Skeletal muscle satellite cell (primary cell): Measurements from ENCODE around the gene NKAIN1.
"Not testable (repeated sequence)": the region's sequence is repeated elsewhere in the genome, so short reads cannot be mapped to it uniquely, and the experiment has no call there.

Experiments
- H3K27me3 ChIP-seq: 2 replicates; pipeline ENCODE4 v1.7.0; 2013; ENCODE audit warnings: low read length; ENCODE audit not compliant: control insufficient read depth, insufficient read depth
- H3K36me3 ChIP-seq: 2 replicates; pipeline ENCODE4 v1.7.0; 2013; ENCODE audit warnings: mild to moderate bottlenecking, control low read depth, low read length; ENCODE audit not compliant: insufficient read depth
- H3K4me1 ChIP-seq: 2 replicates; pipeline ENCODE4 v1.7.0; 2013; ENCODE audit warnings: low read length; ENCODE audit not compliant: control insufficient read depth, insufficient read depth
- H3K4me2 ChIP-seq: 2 replicates; pipeline ENCODE4 v1.7.0; 2013; ENCODE audit warnings: mild to moderate bottlenecking, low read length
- H3K4me3 ChIP-seq: 2 replicates; pipeline ENCODE4 v1.7.0; 2013; ENCODE audit warnings: low read length
- H3K9ac ChIP-seq: 2 replicates; pipeline ENCODE4 v1.7.0; 2013; ENCODE audit warnings: mild to moderate bottlenecking, low read depth, low read length, moderate library complexity
- H3K9me3 ChIP-seq: replicated peaks from 2 replicates; pipeline ENCODE4 v1.7.0; 2013; ENCODE audit warnings: mild to moderate bottlenecking, control low read depth, low read length

The NKAIN1 gene

GRCh38 chr1:31151402-31151801 lies 88.3 kb downstream of the NKAIN1 start:
- no peak overlapping the region for H3K9ac ChIP-seq
- H3K4me3 ChIP-seq = no peak overlapping the region
- H3K4me1 ChIP-seq = peaks cover 10% of the 10 kb centered on the region
- no peak overlapping the region for H3K4me2 ChIP-seq
- no peaks in the 10 kb centered on the region for H3K36me3 ChIP-seq
- H3K27me3 ChIP-seq = no peaks in the 10 kb centered on the region
- H3K9me3 ChIP-seq = no peaks in the 10 kb centered on the region

- no peak overlapping the region for H3K4me3 ChIP-seq
- H3K4me2 ChIP-seq = no peak overlapping the region
- no peaks in the 10 kb centered on the region for H3K36me3 ChIP-seq
- H3K9ac ChIP-seq = no peak overlapping the region
- H3K27me3 ChIP-seq = no peaks in the 10 kb centered on the region
- no peaks in the 10 kb centered on the region for H3K9me3 ChIP-seq
- no peaks in the 10 kb centered on the region for H3K4me1 ChIP-seq
These were observed 91.3 kb downstream of the NKAIN1 start for GRCh38 chr1:31148409-31148808.

DNA sequence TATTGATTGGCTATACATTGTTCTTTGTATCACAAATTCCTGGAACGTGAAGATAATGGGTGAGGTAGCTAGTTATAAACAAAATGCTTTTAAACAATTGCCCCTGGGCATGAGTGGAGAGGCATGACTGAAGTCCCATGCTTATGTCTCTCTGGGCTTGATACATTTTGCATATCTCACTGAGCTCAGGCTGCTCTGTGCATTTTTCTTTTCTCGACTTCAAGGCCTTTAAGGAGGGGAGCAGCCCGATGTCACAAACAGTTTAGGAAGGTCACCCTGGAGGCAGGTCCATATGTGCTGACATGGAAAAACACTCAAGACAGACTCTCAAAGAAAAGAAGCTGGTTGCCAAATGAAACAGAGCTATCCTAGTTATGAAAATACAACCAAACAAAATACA lies 94.0 kb downstream of the NKAIN1 start:
- Histone ChIP-seq H3K4me3 (no peak overlapping the region), H3K27me3 (no peaks in the 10 kb centered on the region), H3K4me1 (no peaks in the 10 kb centered on the region), H3K36me3 (no peaks in the 10 kb centered on the region), H3K9me3 (no peaks in the 10 kb centered on the region), H3K4me2 (no peak overlapping the region), H3K9ac (no peak overlapping the region)

- Histone ChIP-seq H3K4me1 (no peaks in the 10 kb centered on the region), H3K27me3 (no peaks in the 10 kb centered on the region), H3K36me3 (no peaks in the 10 kb centered on the region), H3K4me3 (no peak overlapping the region), H3K9me3 (no peaks in the 10 kb centered on the region), H3K9ac (no peak overlapping the region), H3K4me2 (no peak overlapping the region)
These were observed 95.2 kb downstream of the NKAIN1 start for GRCh38 chr1:31144442-31144841.

- Histone ChIP-seq H3K4me2 (no peak overlapping the region), H3K36me3 (no peaks in the 10 kb centered on the region), H3K4me1 (no peaks in the 10 kb centered on the region), H3K9ac (no peak overlapping the region), H3K9me3 (no peaks in the 10 kb centered on the region), H3K4me3 (no peak overlapping the region), H3K27me3 (no peaks in the 10 kb centered on the region)
These were observed 96.2 kb downstream of the NKAIN1 start for GRCh38 chr1:31143455-31143854.

DNA sequence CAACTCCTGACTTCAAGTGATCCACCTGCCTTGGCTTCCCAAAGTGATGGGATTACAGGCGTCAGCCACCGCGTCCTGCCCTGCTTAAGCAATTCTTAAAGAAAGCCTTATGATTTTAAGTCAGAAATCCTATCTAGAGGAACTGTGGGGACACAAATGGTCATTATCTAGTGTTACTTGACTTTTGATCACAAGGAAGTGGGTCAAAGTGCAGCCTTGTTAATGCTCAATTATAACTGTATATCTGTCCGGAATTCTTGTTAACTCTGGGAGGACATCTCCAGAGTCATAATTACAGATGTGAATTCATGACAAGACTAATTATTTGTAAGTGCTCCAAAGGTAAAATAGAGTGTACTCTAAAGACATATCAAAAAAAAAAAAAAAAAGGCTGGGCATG lies 97.3 kb downstream of the NKAIN1 start:
- no peak overlapping the region for H3K9ac ChIP-seq

DNA sequence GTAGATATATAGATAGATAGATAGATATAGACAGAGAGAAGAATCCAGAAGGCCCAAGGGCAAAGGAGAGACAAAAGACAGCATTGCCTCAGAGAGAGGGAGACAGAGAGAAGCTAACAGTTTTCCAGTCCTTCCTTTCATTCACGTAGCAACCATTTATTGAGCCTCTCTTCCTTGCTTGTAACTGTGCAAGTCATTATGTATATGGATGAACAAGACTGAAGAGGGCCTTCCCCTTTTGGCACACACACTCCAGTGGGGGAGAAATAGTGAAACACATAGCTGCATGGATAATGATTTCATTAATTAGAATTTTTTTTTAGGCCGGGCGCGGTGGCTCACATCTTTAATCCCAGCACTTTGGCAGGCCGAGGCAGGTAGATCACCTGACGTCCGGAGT lies 99.4 kb downstream of the NKAIN1 start:
- Histone ChIP-seq H3K36me3 (no peaks in the 10 kb centered on the region), H3K4me3 (no peak overlapping the region), H3K4me2 (no peak overlapping the region), H3K27me3 (no peaks in the 10 kb centered on the region), H3K9ac (no peak overlapping the region), H3K9me3 (no peaks in the 10 kb centered on the region), H3K4me1 (peaks cover 8% of the 10 kb centered on the region)

More for the DNA sequence above, 97.3 kb downstream of the NKAIN1 start:
- Histone ChIP-seq H3K4me3 (no peak overlapping the region), H3K27me3 (no peaks in the 10 kb centered on the region), H3K9me3 (no peaks in the 10 kb centered on the region), H3K36me3 (no peaks in the 10 kb centered on the region), H3K4me2 (no peak overlapping the region), H3K4me1 (no peaks in the 10 kb centered on the region)

GRCh38 chr1:31138797-31139521 lies 100.7 kb downstream of the NKAIN1 start:
- H3K4me1 ChIP-seq, H3K27me3 ChIP-seq, H3K4me3 ChIP-seq, H3K9ac ChIP-seq, H3K36me3 ChIP-seq, H3K9me3 ChIP-seq, H3K4me2 ChIP-seq: not testable (repeated sequence)

DNA sequence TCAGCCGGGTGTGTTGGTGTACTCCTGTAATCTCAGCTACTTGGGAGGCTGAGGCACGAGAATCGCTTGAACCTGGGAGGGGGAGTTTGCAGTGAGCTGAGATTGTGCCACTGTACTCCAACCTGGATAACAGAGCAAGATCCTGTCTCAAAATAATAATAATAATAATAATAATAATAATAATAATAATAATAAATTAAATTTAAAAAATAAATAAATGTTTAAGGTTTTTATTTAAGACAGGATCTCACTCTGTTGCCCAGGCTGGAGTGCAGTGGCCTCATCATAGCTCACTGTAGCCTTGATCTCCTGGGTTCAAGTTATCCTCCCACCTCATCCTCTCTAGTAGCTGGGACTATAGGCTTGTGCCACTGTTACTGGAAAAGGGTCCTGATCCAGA lies 101.8 kb downstream of the NKAIN1 start:
- H3K36me3 ChIP-seq, H3K27me3 ChIP-seq: not testable (repeated sequence)

GRCh38 chr1:31135973-31136600 lies 103.6 kb downstream of the NKAIN1 start:
- Histone ChIP-seq H3K4me1 (peaks cover 8% of the 10 kb centered on the region), H3K9ac (no peak overlapping the region), H3K27me3 (no peaks in the 10 kb centered on the region), H3K4me2 (no peak overlapping the region), H3K9me3 (no peaks in the 10 kb centered on the region), H3K36me3 (no peaks in the 10 kb centered on the region), H3K4me3 (no peak overlapping the region)

More for the DNA sequence above, 101.8 kb downstream of the NKAIN1 start:
- not testable (repeated sequence) for H3K9me3 ChIP-seq, H3K4me3 ChIP-seq, H3K4me2 ChIP-seq, H3K9ac ChIP-seq, H3K4me1 ChIP-seq

DNA sequence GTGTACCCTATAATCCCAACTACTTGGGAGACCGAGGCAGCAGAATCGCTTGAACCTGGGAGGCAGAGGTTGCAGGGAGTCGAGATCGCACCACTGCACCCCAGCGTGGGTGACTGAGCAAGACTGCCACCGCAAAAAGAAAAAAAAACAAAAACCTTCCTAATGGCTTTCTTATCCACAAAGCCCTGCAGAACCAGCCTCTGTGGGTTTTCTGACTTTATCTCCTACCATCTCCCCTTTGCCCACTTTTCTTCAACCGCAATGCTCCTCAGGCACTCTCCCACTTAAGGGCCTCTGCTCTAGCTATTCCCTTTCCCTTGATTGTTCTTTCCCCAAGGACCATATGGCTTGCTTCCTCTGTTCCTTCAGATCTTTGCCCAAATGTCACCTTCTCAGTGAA lies 106.3 kb downstream of the NKAIN1 start:
- Histone ChIP-seq H3K9me3 (no peaks in the 10 kb centered on the region), H3K4me3 (no peak overlapping the region), H3K9ac (no peak overlapping the region), H3K27me3 (no peaks in the 10 kb centered on the region), H3K4me2 (no peak overlapping the region), H3K4me1 (peaks cover 8% of the 10 kb centered on the region), H3K36me3 (no peaks in the 10 kb centered on the region)
